SIG-M5 treated with dmso at 0.1 percent for 504 hours (cell line): Measurements from ENCODE around the gene SYNE1.
A peak's percentile ranks its signal among the peaks of the same experiment; 100 is the strongest.

ENCODE experiments used
- DNase-seq: peaks from one replicate; lab custom pipeline; 2025; ENCODE audit not compliant: unreplicated experiment; lab: John Stamatoyannopoulos, UW

SYNE1 gene

GRCh38 chr6:152206072-152206818, 430.9 kb downstream of the SYNE1 start:
- no peak for DNase-seq

GRCh38 chr6:152204591-152204990, 432.6 kb downstream of the SYNE1 start:
- no peak for DNase-seq

- no peak for DNase-seq
Observed at GRCh38 chr6:152201120-152201519, 436.0 kb downstream of the SYNE1 start.

GRCh38 chr6:152195896-152196295, 441.3 kb downstream of the SYNE1 start:
- no peak for DNase-seq

- no peak for DNase-seq
Observed at GRCh38 chr6:152189736-152190135, 447.4 kb downstream of the SYNE1 start.

- no peak for DNase-seq
Observed at GRCh38 chr6:152188011-152188410, 449.2 kb downstream of the SYNE1 start.

GRCh38 chr6:152186840-152187239, 450.3 kb downstream of the SYNE1 start:
- no peak for DNase-seq

- DNase-seq: no peak
Observed at GRCh38 chr6:152184917-152185574, 452.1 kb downstream of the SYNE1 start.

GRCh38 chr6:152184573-152184916, 452.6 kb downstream of the SYNE1 start:
- DNase-seq: no peak

GRCh38 chr6:152180601-152181000, 456.6 kb downstream of the SYNE1 start:
- no peak for DNase-seq

- no peak for DNase-seq
Observed at GRCh38 chr6:152176268-152176667, 460.9 kb downstream of the SYNE1 start.

GRCh38 chr6:152173957-152174356, 463.2 kb downstream of the SYNE1 start:
- DNase-seq: no peak

- no peak for DNase-seq
Observed at GRCh38 chr6:152173321-152173720, 463.8 kb downstream of the SYNE1 start.

- no peak for DNase-seq
Observed at GRCh38 chr6:152170702-152171667, 466.2 kb downstream of the SYNE1 start.

- DNase-seq: no peak
Observed at GRCh38 chr6:152170313-152170701, 466.9 kb downstream of the SYNE1 start.

- no peak for DNase-seq
Observed at GRCh38 chr6:152167641-152168603, 469.2 kb downstream of the SYNE1 start.

GRCh38 chr6:152166897-152167296, 470.3 kb downstream of the SYNE1 start:
- DNase-seq: no peak

- DNase-seq: peak; percentile 3
Observed at GRCh38 chr6:152166497-152166896, 470.7 kb downstream of the SYNE1 start.

- no peak for DNase-seq
Observed at GRCh38 chr6:152164957-152165356, 472.2 kb downstream of the SYNE1 start.

GRCh38 chr6:152161501-152161900, 475.7 kb downstream of the SYNE1 start:
- no peak for DNase-seq
